ENCODE results near the gene ERICH6. TPM values are rescaled to one million over a fixed set of nuclear protein-coding genes. Genes with fewer than 3 reads are reported as not detected.

The ERICH6 gene
- total and polyA plus RNA-seq, 2 experiments from 2014 or later: 0.32 TPM; not detected in 1

DNA sequence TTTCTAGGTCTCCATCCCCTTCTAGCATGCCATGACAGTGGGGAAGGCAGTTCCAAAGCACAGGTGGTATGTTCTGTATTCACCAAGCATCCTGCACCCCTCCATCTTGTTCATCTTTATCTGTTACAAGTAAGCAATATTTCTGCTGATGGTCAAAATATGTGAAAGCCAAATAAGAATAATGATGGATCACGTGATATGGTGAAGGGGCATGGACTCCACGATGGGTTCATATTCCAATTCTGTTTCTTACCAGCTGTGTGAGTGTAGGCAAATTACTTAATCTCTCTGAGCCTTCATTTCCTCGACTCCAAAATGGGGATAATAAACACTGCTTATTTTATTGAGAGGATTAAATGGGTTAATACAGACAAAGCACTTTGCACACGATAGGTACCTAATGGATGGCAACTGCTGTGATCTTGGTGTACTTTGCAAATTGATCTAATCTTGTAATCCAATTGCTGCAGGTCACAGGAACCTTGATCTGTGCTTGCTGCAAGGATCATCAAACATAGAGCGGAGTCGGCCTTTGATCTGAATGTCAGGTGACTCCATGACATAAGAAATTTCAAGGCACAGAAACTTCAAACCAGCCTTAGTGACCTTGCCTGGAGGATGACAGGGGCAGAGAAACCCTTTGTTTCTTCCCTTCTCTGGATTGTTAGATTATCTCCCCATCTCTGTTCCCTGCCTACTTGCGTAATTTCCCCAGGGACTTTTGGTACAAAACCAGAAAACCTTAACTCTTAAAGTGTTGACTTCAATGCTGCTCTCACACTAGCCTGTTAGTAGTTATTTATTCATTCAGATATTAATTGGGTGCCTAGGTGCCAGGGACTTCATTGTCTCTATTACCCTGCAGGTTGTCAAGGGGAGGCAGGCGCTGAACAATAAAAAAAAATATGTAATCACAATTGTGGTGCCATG lies 33.4 kb upstream of the ERICH6 start:
- no peak overlapping the region for H3K27ac ChIP-seq (ENCODE audit: low read depth)

More for the DNA sequence above, 33.4 kb upstream of the ERICH6 start:
- H3K36me3 Mint-ChIP-seq (ENCODE audit: low read depth): no peaks in the 10 kb centered on the region
- H3K4me1 ChIP-seq (ENCODE audit: insufficient read depth): peaks cover 19% of the 10 kb centered on the region; the same call in 1 of the 2 replicates
- no peak overlapping the region for H3K4me3 ChIP-seq
- H3K4me1 Mint-ChIP-seq: peaks cover 32% of the 10 kb centered on the region
- H3K27ac Mint-ChIP-seq: no peak overlapping the region
- H2AFZ ChIP-seq: no peak overlapping the region
- no peak for ATAC-seq
- no peak for DNase-seq (ENCODE audit: low spot score)
- no peaks in the 10 kb centered on the region for H3K27me3 Mint-ChIP-seq (ENCODE audit: insufficient read depth, low read depth, poor library complexity)
- no peaks in the 10 kb centered on the region for H3K9me3 Mint-ChIP-seq
- H3K9me2 ChIP-seq (ENCODE audit: insufficient read depth): no peaks in the 10 kb centered on the region
- no peaks in the 10 kb centered on the region for H3K79me2 ChIP-seq (replicated peaks; ENCODE audit: insufficient read depth)
- no peaks in the 10 kb centered on the region for H3K36me3 ChIP-seq (ENCODE audit: insufficient read depth)
- H3K4me3 Mint-ChIP-seq: no peak overlapping the region
- no peak for TF ChIP-seq EZH2 (IDR thresholded peaks at IDR 0.05; ENCODE audit: low read depth, unreplicated experiment)
- TF ChIP-seq ETS1 (IDR thresholded peaks at IDR 0.05): no peak
- TF ChIP-seq ZNF331 (CRISPR knock-in tag; IDR thresholded peaks at IDR 0.05; ENCODE audit: low read depth): no peak
- TF ChIP-seq EZH2phosphoT487 (IDR thresholded peaks at IDR 0.05; ENCODE audit: unreplicated experiment): no peak
- TF ChIP-seq ZNF114 (CRISPR knock-in tag; IDR thresholded peaks at IDR 0.05): no peak
- TF ChIP-seq, protein P1, sequence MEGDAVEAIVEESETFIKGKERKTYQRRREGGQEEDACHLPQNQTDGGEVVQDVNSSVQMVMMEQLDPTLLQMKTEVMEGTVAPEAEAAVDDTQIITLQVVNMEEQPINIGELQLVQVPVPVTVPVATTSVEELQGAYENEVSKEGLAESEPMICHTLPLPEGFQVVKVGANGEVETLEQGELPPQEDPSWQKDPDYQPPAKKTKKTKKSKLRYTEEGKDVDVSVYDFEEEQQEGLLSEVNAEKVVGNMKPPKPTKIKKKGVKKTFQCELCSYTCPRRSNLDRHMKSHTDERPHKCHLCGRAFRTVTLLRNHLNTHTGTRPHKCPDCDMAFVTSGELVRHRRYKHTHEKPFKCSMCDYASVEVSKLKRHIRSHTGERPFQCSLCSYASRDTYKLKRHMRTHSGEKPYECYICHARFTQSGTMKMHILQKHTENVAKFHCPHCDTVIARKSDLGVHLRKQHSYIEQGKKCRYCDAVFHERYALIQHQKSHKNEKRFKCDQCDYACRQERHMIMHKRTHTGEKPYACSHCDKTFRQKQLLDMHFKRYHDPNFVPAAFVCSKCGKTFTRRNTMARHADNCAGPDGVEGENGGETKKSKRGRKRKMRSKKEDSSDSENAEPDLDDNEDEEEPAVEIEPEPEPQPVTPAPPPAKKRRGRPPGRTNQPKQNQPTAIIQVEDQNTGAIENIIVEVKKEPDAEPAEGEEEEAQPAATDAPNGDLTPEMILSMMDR (conservative IDR thresholded peaks at IDR 0.05; ENCODE audit: low read depth in 2 of 2): no peak
- TF ChIP-seq NANOG (IDR thresholded peaks at IDR 0.05; ENCODE audit: borderline replicate concordance): no peak
- TF ChIP-seq POLR2AphosphoS5 (IDR thresholded peaks at IDR 0.05; ENCODE audit: low read depth): no peak
- no peak for TF ChIP-seq JUNB (IDR thresholded peaks at IDR 0.05; ENCODE audit: unreplicated experiment)
- TF ChIP-seq REST (IDR thresholded peaks at IDR 0.05; ENCODE audit: unreplicated experiment): no peak
- no peak for TF ChIP-seq STAT1 (IDR thresholded peaks at IDR 0.05; ENCODE audit: unreplicated experiment)
- TF ChIP-seq, protein P2, sequence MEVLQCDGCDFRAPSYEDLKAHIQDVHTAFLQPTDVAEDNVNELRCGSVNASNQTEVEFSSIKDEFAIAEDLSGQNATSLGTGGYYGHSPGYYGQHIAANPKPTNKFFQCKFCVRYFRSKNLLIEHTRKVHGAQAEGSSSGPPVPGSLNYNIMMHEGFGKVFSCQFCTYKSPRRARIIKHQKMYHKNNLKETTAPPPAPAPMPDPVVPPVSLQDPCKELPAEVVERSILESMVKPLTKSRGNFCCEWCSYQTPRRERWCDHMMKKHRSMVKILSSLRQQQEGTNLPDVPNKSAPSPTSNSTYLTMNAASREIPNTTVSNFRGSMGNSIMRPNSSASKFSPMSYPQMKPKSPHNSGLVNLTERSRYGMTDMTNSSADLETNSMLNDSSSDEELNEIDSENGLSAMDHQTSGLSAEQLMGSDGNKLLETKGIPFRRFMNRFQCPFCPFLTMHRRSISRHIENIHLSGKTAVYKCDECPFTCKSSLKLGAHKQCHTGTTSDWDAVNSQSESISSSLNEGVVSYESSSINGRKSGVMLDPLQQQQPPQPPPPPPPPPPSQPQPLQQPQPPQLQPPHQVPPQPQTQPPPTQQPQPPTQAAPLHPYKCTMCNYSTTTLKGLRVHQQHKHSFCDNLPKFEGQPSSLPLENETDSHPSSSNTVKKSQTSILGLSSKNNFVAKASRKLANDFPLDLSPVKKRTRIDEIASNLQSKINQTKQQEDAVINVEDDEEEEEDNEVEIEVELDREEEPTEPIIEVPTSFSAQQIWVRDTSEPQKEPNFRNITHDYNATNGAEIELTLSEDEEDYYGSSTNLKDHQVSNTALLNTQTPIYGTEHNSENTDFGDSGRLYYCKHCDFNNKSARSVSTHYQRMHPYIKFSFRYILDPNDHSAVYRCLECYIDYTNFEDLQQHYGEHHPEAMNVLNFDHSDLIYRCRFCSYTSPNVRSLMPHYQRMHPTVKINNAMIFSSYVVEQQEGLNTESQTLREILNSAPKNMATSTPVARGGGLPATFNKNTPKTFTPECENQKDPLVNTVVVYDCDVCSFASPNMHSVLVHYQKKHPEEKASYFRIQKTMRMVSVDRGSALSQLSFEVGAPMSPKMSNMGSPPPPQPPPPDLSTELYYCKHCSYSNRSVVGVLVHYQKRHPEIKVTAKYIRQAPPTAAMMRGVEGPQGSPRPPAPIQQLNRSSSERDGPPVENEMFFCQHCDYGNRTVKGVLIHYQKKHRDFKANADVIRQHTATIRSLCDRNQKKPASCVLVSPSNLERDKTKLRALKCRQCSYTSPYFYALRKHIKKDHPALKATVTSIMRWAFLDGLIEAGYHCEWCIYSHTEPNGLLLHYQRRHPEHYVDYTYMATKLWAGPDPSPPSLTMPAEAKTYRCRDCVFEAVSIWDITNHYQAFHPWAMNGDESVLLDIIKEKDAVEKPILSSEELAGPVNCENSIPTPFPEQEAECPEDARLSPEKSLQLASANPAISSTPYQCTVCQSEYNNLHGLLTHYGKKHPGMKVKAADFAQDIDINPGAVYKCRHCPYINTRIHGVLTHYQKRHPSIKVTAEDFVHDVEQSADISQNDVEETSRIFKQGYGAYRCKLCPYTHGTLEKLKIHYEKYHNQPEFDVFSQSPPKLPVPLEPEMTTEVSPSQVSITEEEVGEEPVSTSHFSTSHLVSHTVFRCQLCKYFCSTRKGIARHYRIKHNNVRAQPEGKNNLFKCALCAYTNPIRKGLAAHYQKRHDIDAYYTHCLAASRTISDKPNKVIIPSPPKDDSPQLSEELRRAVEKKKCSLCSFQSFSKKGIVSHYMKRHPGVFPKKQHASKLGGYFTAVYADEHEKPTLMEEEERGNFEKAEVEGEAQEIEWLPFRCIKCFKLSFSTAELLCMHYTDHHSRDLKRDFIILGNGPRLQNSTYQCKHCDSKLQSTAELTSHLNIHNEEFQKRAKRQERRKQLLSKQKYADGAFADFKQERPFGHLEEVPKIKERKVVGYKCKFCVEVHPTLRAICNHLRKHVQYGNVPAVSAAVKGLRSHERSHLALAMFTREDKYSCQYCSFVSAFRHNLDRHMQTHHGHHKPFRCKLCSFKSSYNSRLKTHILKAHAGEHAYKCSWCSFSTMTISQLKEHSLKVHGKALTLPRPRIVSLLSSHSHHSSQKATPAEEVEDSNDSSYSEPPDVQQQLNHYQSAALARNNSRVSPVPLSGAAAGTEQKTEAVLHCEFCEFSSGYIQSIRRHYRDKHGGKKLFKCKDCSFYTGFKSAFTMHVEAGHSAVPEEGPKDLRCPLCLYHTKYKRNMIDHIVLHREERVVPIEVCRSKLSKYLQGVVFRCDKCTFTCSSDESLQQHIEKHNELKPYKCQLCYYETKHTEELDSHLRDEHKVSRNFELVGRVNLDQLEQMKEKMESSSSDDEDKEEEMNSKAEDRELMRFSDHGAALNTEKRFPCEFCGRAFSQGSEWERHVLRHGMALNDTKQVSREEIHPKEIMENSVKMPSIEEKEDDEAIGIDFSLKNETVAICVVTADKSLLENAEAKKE (CRISPR knock-in tag; IDR thresholded peaks at IDR 0.05): no peak
- no peak for TF ChIP-seq CREB1 (CRISPR knock-in tag; IDR thresholded peaks at IDR 0.05; ENCODE audit: low read depth)
- H3K4me2 ChIP-seq: no peak overlapping the region
- no peaks in the 10 kb centered on the region for H3K27me3 ChIP-seq (ENCODE audit: insufficient read depth)
- H4K20me1 ChIP-seq (replicated peaks; ENCODE audit: insufficient read depth): no peaks in the 10 kb centered on the region
- no peaks in the 10 kb centered on the region for H3F3A ChIP-seq (replicated peaks; ENCODE audit: low read depth)
